HuH-7 (cell line): ENCODE measurements around the gene ARL15.
A peak's percentile ranks its signal among the peaks of the same experiment; 100 is the strongest.
"Not testable (repeated sequence)": the region's sequence is repeated elsewhere in the genome, so short reads cannot be mapped to it uniquely, and the experiment has no call there.

Source experiments
- DNase-seq: peaks from one replicate; pipeline ENCODE4 v3.0.0; 2011; ENCODE audit warnings: low spot score

The ARL15 gene

GRCh38 chr5:54310433-54311175, at the start of gene ARL15:
Gene ARL15, minus strand, starts transcription at chr5:54310573.
- peak; percentile 72 for DNase-seq

GRCh38 chr5:54360089-54360488, 49.7 kb upstream of the ARL15 start:
- DNase-seq: no peak

- no peak for DNase-seq
These were observed 47.2 kb upstream of the ARL15 start for GRCh38 chr5:54357408-54358058.

GRCh38 chr5:54353933-54354564, 43.7 kb upstream of the ARL15 start:
- DNase-seq: not testable (repeated sequence)

- DNase-seq: not testable (repeated sequence)
These were observed 42.2 kb upstream of the ARL15 start for GRCh38 chr5:54352580-54352979.

- DNase-seq: no peak
These were observed 37.0 kb upstream of the ARL15 start for GRCh38 chr5:54347221-54347865.

- no peak for DNase-seq
These were observed 34.3 kb upstream of the ARL15 start for GRCh38 chr5:54344653-54345052.

GRCh38 chr5:54341971-54342370, 31.6 kb upstream of the ARL15 start:
- DNase-seq: no peak

GRCh38 chr5:54337523-54337922, 27.1 kb upstream of the ARL15 start:
- DNase-seq: no peak

GRCh38 chr5:54332720-54333119, 22.3 kb upstream of the ARL15 start:
- no peak for DNase-seq

GRCh38 chr5:54329731-54330709, 19.6 kb upstream of the ARL15 start:
- DNase-seq: no peak

- DNase-seq: no peak
These were observed 16.4 kb upstream of the ARL15 start for GRCh38 chr5:54326662-54327270.

GRCh38 chr5:54325610-54326311, 15.4 kb upstream of the ARL15 start:
- no peak for DNase-seq

GRCh38 chr5:54325272-54325609, 14.9 kb upstream of the ARL15 start:
- no peak for DNase-seq

GRCh38 chr5:54324651-54325271, 14.4 kb upstream of the ARL15 start:
- DNase-seq: no peak

- DNase-seq: no peak
These were observed 13.1 kb upstream of the ARL15 start for GRCh38 chr5:54323495-54323894.

GRCh38 chr5:54320256-54320655, 9.9 kb upstream of the ARL15 start:
- DNase-seq: no peak

GRCh38 chr5:54317511-54318260, 7.3 kb upstream of the ARL15 start:
- DNase-seq: no peak
